Prostate gland (tissue), 2 donors: Measurements from ENCODE around the gene STRN3. TPM values are rescaled to one million over a fixed set of nuclear protein-coding genes. Genes with fewer than 3 reads are reported as not detected.
A peak's percentile ranks its signal among the peaks of the same experiment; 100 is the strongest.

Source experiments
- DNase-seq: peaks from one replicate; pipeline ENCODE4 v3.0.0-alpha.2; 2019; ENCODE audit warnings: low spot score
- H3K27ac ChIP-seq, 2 donors: fragments of 200-600 bp; sonication (generic); 2 replicates each; pipeline ENCODE4 v1.5.1; 2017 to 2019
- H3K27me3 ChIP-seq: fragments of 200-600 bp; sonication (generic); replicated peaks from 2 replicates; pipeline ENCODE4 v1.5.1; 2019; ENCODE audit not compliant: insufficient read depth
- H3K36me3 ChIP-seq, 2 donors: fragments of 200-600 bp; sonication (generic); 1 replicate in 1 of 2; 2 replicates in 1 of 2; pipeline versions ENCODE4 v1.5.1 to v1.8.1; 2017 to 2019
- H3K4me1 ChIP-seq: fragments of 200-600 bp; sonication (generic); replicated peaks from 2 replicates; pipeline ENCODE4 v1.5.1; 2019
- H3K4me3 ChIP-seq, 2 donors: fragments of 200-600 bp; sonication (generic); 2 replicates each; pipeline ENCODE4 v1.5.1; 2017 to 2019
- H3K9me3 ChIP-seq: fragments of 200-600 bp; sonication (generic); 2 replicates; pipeline ENCODE4 v1.5.1; 2017
- CTCF ChIP-seq, 4 experiments: fragments of 200-600 bp in 2 of 4; fragments of 450-650 bp in 2 of 4; sonication (generic) in 2 of 4; IDR thresholded peaks; 1 replicate in 3 of 4; 2 replicates in 1 of 4; pipeline ENCODE4 v1.5.1; 2016 to 2019; ENCODE audit warnings: antibody characterized with exemption in 4 of 4, mild to moderate bottlenecking in 2 of 4, moderate library complexity in 2 of 4
- POLR2A ChIP-seq: fragments of 450-650 bp; IDR thresholded peaks from one replicate; pipeline ENCODE4 v1.6.1; 2016; ENCODE audit warnings: antibody characterized with exemption, mild to moderate bottlenecking
- POLR2AphosphoS5 ChIP-seq: sonication (generic); formaldehyde crosslinking; IDR thresholded peaks from one replicate; pipeline ENCODE4 v1.6.1; 2017; ENCODE audit warnings: antibody characterized with exemption
- WGBS: methylation state at CpG from one replicate; pipeline ENCODE4 v1.1.5; 2018; 5-methylcytosine and 5-hydroxymethylcytosine counted together
- intact Hi-C: fragments of 100-400 bp; cut with DNase I; formaldehyde crosslinking; loops from one replicate; pipeline ENCODE4 v1.14.2; 2022
- total RNA-seq, 2 donors: library from RNA; depleted of rRNA; stranded (reverse); fragments of >200 nt; gene quantifications; one replicate each; pipeline ENCODE4 v1.1.0, GENCODE V29; 2016

STRN3 gene
- total RNA-seq, 2 donors from 2014 or later = 25.6 to 40.5 TPM

GRCh38 chr14:30914812-30915211, 111.4 kb downstream of the STRN3 start:
- intact Hi-C loops = no loop called here
- 96% methylated on average over 1 of the region's 1 CpG for WGBS
- no peaks in the 10 kb centered on the region for H3K4me1 ChIP-seq
- DNase-seq = no peak
- no peak overlapping the region for H3K27ac ChIP-seq
- H3K27me3 ChIP-seq = no peaks in the 10 kb centered on the region
- no peaks in the 10 kb centered on the region for H3K36me3 ChIP-seq
- no peak overlapping the region for H3K4me3 ChIP-seq
- no peak for TF ChIP-seq POLR2AphosphoS5
- TF ChIP-seq POLR2A = no peak
- TF ChIP-seq CTCF (IDR thresholded peaks at IDR 0.05) = no peak
- H3K9me3 ChIP-seq = no peaks in the 10 kb centered on the region

GRCh38 chr14:30908826-30909225, 117.4 kb downstream of the STRN3 start:
- no peak for DNase-seq
- intact Hi-C loops = loop anchor here (5.0 kb wide), 1 partner anchor 252 kb away; no protein-coding TSS in a partner anchor
- WGBS = 52% methylated on average over 2 of the region's 2 CpGs
- Histone ChIP-seq H3K27ac (no peak overlapping the region), H3K36me3 (no peaks in the 10 kb centered on the region), H3K4me3 (no peak overlapping the region), H3K27me3 (no peaks in the 10 kb centered on the region), H3K9me3 (no peaks in the 10 kb centered on the region), H3K4me1 (no peaks in the 10 kb centered on the region)
- no peak for TF ChIP-seq POLR2A
- no peak for TF ChIP-seq CTCF (IDR thresholded peaks at IDR 0.05)
- no peak for TF ChIP-seq POLR2AphosphoS5

- H3K9me3 ChIP-seq = no peaks in the 10 kb centered on the region
- H3K4me3 ChIP-seq = no peak overlapping the region
- no peak overlapping the region for H3K27ac ChIP-seq
- H3K4me1 ChIP-seq = no peaks in the 10 kb centered on the region
- intact Hi-C loops = loop anchor here (5.0 kb wide), 1 partner anchor 250 kb away; no protein-coding TSS in a partner anchor
- TF ChIP-seq CTCF (IDR thresholded peaks at IDR 0.05) (no peak), POLR2AphosphoS5 (no peak), POLR2A (no peak)
- H3K36me3 ChIP-seq = no peaks in the 10 kb centered on the region
- no peaks in the 10 kb centered on the region for H3K27me3 ChIP-seq
- 91% methylated on average over 1 of the region's 1 CpG for WGBS
- DNase-seq = no peak
These were observed 118.5 kb downstream of the STRN3 start for GRCh38 chr14:30907659-30908057.

- TF ChIP-seq POLR2A (no peak), CTCF (IDR thresholded peaks at IDR 0.05) (peak in 3 of 4 experiments; percentile 25 to 40 (median 27)), POLR2AphosphoS5 (no peak)
- no peaks in the 10 kb centered on the region for H3K36me3 ChIP-seq
- no peaks in the 10 kb centered on the region for H3K27me3 ChIP-seq
- no peaks in the 10 kb centered on the region for H3K4me1 ChIP-seq
- intact Hi-C loops = loop anchor here (5.0 kb wide), 1 partner anchor 250 kb away; no protein-coding TSS in a partner anchor
- no peak for DNase-seq
- H3K27ac ChIP-seq = no peak overlapping the region
- no peak overlapping the region for H3K4me3 ChIP-seq
- H3K9me3 ChIP-seq = no peaks in the 10 kb centered on the region
These were observed 119.2 kb downstream of the STRN3 start for GRCh38 chr14:30906752-30907658.
